Measurements from ENCODE around the gene VPS51.
A peak's percentile ranks its signal among the peaks of the same experiment; 100 is the strongest.

Gene VPS51

GRCh38 chr11:65121865-65122696, 26.1 kb downstream of the VPS51 start, which contains the start of the genes FAU and MRPL49:
TSS of gene FAU (minus strand) at chr11:65122134. CDS start at chr11:65121813, 321 bp downstream.
TSS of gene MRPL49 (plus strand) at chr11:65122321. CDS start at chr11:65122347, 26 bp downstream.
- DNase-seq = peak; percentile 95

GRCh38 chr11:65124480-65125196, 28.6 kb downstream of the VPS51 start:
- no peak for DNase-seq

GRCh38 chr11:65125197-65126056, 29.4 kb downstream of the VPS51 start:
- no peak for DNase-seq

- DNase-seq = no peak
These were observed 30.7 kb downstream of the VPS51 start for GRCh38 chr11:65126624-65127274.

GRCh38 chr11:65127473-65128181, 31.6 kb downstream of the VPS51 start:
- DNase-seq = no peak

GRCh38 chr11:65128182-65129145, 32.5 kb downstream of the VPS51 start:
- DNase-seq = no peak

GRCh38 chr11:65129649-65130441, 33.8 kb downstream of the VPS51 start:
- DNase-seq = no peak

- DNase-seq = no peak
These were observed 34.8 kb downstream of the VPS51 start for GRCh38 chr11:65130631-65131416.

- DNase-seq = no peak
These were observed 35.4 kb downstream of the VPS51 start for GRCh38 chr11:65131417-65131776.

GRCh38 chr11:65131895-65132237, 35.9 kb downstream of the VPS51 start:
- DNase-seq = no peak

- no peak for DNase-seq
These were observed 36.4 kb downstream of the VPS51 start for GRCh38 chr11:65132238-65132987.

- DNase-seq = no peak
These were observed 37.1 kb downstream of the VPS51 start for GRCh38 chr11:65132988-65133700.

- no peak for DNase-seq
These were observed 37.7 kb downstream of the VPS51 start for GRCh38 chr11:65133724-65134123.

- peak; percentile 82 for DNase-seq
These were observed 38.4 kb downstream of the VPS51 start, which contains the start of gene SYVN1 for GRCh38 chr11:65134240-65134951. TSS of gene SYVN1 (minus strand) at chr11:65134519. CDS start at chr11:65133601, 918 bp downstream.

- peak; percentile 37 for DNase-seq
These were observed 39.1 kb downstream of the VPS51 start for GRCh38 chr11:65134952-65135632.

GRCh38 chr11:65135633-65136145, 39.7 kb downstream of the VPS51 start:
- no peak for DNase-seq

Data from activated gamma-delta T cell (primary cell).